Measurements from ENCODE around the gene RMC1. TPM values are rescaled to one million over a fixed set of nuclear protein-coding genes. Genes with fewer than 3 reads are reported as not detected.
"Not testable (repeated sequence)": the region's sequence is repeated elsewhere in the genome, so short reads cannot be mapped to it uniquely, and the experiment has no call there.

RMC1 gene
- total RNA-seq, 1 donor from 2014 or later, result 18.8 TPM

DNA sequence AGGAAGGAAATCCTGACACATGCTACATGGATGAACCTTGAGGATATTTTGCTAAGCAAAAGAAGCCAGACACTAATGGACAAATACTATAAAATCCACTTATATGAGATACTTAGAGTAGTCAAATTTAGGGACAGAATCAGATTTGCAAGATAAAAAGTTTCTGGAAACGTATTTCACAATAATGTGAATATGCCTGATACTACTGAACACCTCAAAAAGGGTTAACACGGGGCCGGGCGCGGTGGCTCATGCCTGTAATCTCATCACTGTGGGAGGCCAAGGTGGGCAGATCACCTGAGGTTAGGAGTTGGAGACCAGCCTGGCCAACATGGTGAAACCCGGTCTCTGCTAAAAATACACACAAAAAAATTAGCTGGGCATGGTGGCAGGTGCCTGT lies 1.7 kb upstream of the RMC1 start:
- Mint-ChIP-seq H3K4me1 (peaks cover 21% of the 10 kb centered on the region), H3K9me3 (no peaks in the 10 kb centered on the region), H3K27me3 (ENCODE audit: low read depth) (no peaks in the 10 kb centered on the region), H3K4me3 (no peak overlapping the region), H3K36me3 (no peaks in the 10 kb centered on the region), H3K27ac (no peak overlapping the region)
- TF ChIP-seq, protein P1, sequence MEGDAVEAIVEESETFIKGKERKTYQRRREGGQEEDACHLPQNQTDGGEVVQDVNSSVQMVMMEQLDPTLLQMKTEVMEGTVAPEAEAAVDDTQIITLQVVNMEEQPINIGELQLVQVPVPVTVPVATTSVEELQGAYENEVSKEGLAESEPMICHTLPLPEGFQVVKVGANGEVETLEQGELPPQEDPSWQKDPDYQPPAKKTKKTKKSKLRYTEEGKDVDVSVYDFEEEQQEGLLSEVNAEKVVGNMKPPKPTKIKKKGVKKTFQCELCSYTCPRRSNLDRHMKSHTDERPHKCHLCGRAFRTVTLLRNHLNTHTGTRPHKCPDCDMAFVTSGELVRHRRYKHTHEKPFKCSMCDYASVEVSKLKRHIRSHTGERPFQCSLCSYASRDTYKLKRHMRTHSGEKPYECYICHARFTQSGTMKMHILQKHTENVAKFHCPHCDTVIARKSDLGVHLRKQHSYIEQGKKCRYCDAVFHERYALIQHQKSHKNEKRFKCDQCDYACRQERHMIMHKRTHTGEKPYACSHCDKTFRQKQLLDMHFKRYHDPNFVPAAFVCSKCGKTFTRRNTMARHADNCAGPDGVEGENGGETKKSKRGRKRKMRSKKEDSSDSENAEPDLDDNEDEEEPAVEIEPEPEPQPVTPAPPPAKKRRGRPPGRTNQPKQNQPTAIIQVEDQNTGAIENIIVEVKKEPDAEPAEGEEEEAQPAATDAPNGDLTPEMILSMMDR (IDR thresholded peaks at IDR 0.05; ENCODE audit: unreplicated experiment), result no peak
- no peak for DNase-seq (ENCODE audit: low spot score in 2 of 2, unreplicated experiment in 2 of 2)

DNA sequence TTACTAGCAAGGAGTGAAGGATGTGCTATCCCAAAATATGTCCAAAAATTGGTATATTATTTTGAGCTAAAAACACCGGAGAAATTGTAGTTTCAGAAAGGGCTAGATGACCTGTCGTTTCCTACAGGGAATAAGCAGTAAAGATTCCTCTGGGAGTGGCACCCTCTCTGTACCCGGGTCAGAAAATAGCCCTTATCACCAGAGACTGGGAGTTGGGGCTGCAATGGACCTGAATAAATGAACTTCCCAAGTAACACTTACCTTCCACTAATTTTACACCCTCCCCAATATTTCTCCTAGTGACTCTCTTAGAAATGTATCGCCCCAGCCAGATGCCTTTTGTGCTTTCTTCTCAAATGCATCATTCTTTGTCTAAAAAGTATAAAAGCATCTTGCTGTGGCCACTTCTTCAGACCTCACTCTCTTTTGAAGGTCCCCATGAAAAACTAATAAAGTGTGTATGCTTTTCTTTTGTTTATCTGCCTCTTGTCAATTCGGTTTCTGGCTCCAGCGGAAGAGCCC lies 734 bp upstream of the RMC1 start:
- Mint-ChIP-seq H3K4me3 (peak overlapping the region; percentile 86), H3K27ac (peak overlapping the region; percentile 88), H3K9me3 (no peaks in the 10 kb centered on the region), H3K27me3 (ENCODE audit: low read depth) (no peaks in the 10 kb centered on the region), H3K36me3 (no peaks in the 10 kb centered on the region), H3K4me1 (peaks cover 21% of the 10 kb centered on the region)
- TF ChIP-seq, protein P1 (IDR thresholded peaks at IDR 0.05; ENCODE audit: unreplicated experiment), result no peak
- DNase-seq (ENCODE audit: low spot score in 2 of 2, unreplicated experiment in 2 of 2), result no peak

DNA sequence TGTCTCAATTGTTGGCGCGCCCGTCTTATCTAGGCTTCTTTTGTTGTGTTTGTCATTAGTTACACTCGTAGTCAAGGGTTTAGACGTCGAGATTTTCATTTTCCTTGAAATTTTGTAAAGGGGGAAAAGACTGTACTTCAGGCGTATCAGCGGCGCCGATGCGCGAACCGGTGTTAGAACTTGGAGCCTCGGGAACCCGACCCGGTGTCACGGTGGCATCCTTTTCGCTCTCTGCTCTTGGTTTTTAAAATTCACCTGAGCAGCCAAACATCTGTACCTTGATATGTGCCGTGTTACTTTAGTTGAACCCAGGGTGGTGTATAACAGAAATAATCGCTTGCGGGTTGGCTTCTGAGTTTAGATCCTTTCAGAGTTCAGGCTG lies 643 bp downstream of the RMC1 start:
- Mint-ChIP-seq H3K4me1 (peaks cover 21% of the 10 kb centered on the region), H3K27ac (peak overlapping the region; percentile 27), H3K4me3 (peak overlapping the region; percentile 86), H3K36me3 (peaks cover 2% of the 10 kb centered on the region), H3K9me3 (no peaks in the 10 kb centered on the region), H3K27me3 (ENCODE audit: low read depth) (no peaks in the 10 kb centered on the region)
- no peak for DNase-seq (ENCODE audit: low spot score in 2 of 2, unreplicated experiment in 2 of 2)
- TF ChIP-seq, protein P1 (IDR thresholded peaks at IDR 0.05; ENCODE audit: unreplicated experiment), result no peak

DNA sequence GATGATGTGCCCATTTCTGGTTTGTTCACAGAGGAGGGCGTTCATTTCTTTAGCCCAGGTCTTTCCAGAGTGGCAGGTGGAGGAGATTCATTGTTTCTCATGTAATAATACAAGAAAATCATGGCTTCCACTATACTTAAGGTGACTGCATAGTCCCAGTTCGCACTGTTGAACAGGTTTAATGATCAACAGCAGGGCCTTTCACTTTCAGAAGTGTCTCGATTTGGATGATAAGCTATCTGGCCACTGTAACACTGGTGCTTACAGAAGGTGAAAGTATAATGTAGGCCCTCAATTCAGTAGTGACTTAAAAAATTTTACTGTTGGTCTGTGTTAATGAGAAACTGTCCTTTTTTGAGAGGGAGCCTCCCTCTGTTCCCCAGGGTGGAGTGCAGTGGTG lies 1.4 kb downstream of the RMC1 start:
- no peaks in the 10 kb centered on the region for H3K9me3 Mint-ChIP-seq
- no peaks in the 10 kb centered on the region for H3K27me3 Mint-ChIP-seq (ENCODE audit: low read depth)
- H3K27ac Mint-ChIP-seq, result no peak overlapping the region
- H3K36me3 Mint-ChIP-seq, result peaks cover 2% of the 10 kb centered on the region
- TF ChIP-seq, protein P1 (IDR thresholded peaks at IDR 0.05; ENCODE audit: unreplicated experiment), result no peak
- no peak for DNase-seq (ENCODE audit: low spot score in 2 of 2, unreplicated experiment in 2 of 2)
- peaks cover 21% of the 10 kb centered on the region for H3K4me1 Mint-ChIP-seq
- H3K4me3 Mint-ChIP-seq, result peak overlapping the region; percentile 86

DNA sequence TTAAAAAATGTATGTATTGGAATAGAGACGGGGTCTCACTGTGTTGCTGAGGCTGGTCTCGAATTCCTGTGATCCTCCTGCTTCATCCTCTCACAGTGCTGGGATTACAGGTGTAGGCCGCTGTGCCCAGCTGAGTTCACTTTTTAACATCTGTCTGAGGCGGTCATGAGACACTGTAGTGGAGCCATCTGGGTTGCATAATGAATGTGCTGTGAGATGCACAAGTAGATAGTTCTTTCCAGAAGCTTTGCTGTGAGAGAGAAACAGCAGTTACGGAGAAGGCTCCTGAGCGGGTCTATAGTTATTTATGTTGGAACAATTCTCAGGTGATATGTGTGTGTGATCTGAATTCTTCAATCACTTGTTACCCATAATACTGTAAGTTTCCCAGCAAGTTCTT lies 3.1 kb downstream of the RMC1 start:
- DNase-seq (ENCODE audit: low spot score in 2 of 2, unreplicated experiment in 2 of 2), result no peak
- H3K9me3 Mint-ChIP-seq, result no peaks in the 10 kb centered on the region
- peaks cover 21% of the 10 kb centered on the region for H3K4me1 Mint-ChIP-seq
- no peaks in the 10 kb centered on the region for H3K27me3 Mint-ChIP-seq (ENCODE audit: low read depth)
- peaks cover 12% of the 10 kb centered on the region for H3K36me3 Mint-ChIP-seq
- TF ChIP-seq, protein P1 (IDR thresholded peaks at IDR 0.05; ENCODE audit: unreplicated experiment), result no peak
- H3K27ac Mint-ChIP-seq, result no peak overlapping the region
- no peak overlapping the region for H3K4me3 Mint-ChIP-seq

DNA sequence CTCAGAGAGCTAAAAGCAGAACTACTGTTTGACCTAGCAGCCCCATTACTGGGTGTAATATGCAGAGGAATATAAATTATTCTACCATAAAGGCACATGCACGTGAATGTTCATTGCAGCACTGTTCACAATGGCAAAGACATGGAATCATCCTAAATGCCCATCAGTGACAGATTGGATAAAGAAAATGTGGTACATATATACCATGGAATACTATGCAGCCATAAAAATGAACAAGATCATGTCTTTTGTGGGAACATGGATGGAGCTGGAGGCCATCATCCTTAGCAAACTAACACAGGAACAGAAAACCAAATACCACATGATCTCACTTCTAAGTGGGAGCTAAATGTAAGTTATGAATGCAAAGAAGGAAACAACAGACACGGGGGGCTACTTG lies 7.6 kb downstream of the RMC1 start:
- peaks cover 21% of the 10 kb centered on the region for H3K36me3 Mint-ChIP-seq
- not testable (repeated sequence) for H3K9me3 Mint-ChIP-seq; DNase-seq (ENCODE audit: low spot score in 2 of 2, unreplicated experiment in 2 of 2); H3K4me1 Mint-ChIP-seq; H3K27ac Mint-ChIP-seq; H3K4me3 Mint-ChIP-seq; H3K27me3 Mint-ChIP-seq (ENCODE audit: low read depth)

DNA sequence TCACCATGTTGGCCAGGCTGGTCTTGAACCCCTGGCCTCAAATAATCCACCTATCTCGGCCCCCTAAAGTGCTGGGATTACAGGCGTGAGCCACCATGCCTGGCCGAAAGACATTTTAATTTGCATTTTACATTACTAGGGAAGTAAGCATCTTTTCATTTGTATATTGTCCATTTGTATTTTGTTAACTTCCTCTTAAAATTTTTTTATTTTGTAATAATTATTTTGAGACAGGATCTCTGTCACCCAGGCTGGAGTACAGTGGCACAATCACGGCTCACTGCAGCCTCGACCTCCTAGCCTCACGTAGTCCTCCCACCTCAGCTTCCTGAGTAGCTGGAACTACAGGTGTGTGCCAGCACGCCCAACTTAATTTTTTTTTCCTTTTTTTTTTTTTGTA lies 8.9 kb downstream of the RMC1 start:
- not testable (repeated sequence) for H3K27me3 Mint-ChIP-seq (ENCODE audit: low read depth); H3K4me3 Mint-ChIP-seq; H3K4me1 Mint-ChIP-seq; H3K27ac Mint-ChIP-seq; H3K9me3 Mint-ChIP-seq; DNase-seq (ENCODE audit: low spot score in 2 of 2, unreplicated experiment in 2 of 2)
- peaks cover 24% of the 10 kb centered on the region for H3K36me3 Mint-ChIP-seq

Measured in mesothelial cell of epicardium (in vitro differentiated cells).